IMR-90 (cell line): ENCODE results near the gene ELOVL2. TPM values are rescaled to one million over a fixed set of nuclear protein-coding genes. Genes with fewer than 3 reads are reported as not detected.

Experiments
- ATAC-seq: fragments of 200-7000 bp; cut with Tn5 transposase; 2 replicates; pipeline ENCODE4 v1.9.1; 2020; ENCODE audit warnings: low read depth, mild to moderate bottlenecking, moderate library complexity
- BruUV-seq: library from RNA; stranded (reverse); fragments of 400-500 nt; replicated peaks from 2 replicates; lab custom pipeline; 2021; lab: Mats Ljungman, UMichigan
- CTCF ChIA-PET: fragments of 300-600 bp; formaldehyde crosslinking; extraction: SDS; loops from one replicate; lab custom pipeline; 2021; ENCODE audit warnings: antibody characterized with exemption; lab: Yijun Ruan, JAX
- POLR2A ChIA-PET: fragments of 300-600 bp; sonication (Branson Sonifier 250); formaldehyde crosslinking; loops from one replicate; lab custom pipeline; 2022; ENCODE audit warnings: antibody characterized with exemption; ENCODE audit not compliant: unreplicated experiment; lab: Charles Lee
- DNase-seq: peaks from one replicate; pipeline ENCODE4 v3.0.0; 2013
- H2AFZ ChIP-seq: replicated peaks from 2 replicates; pipeline ENCODE3; 2013; ENCODE audit warnings: low read length, mild to moderate bottlenecking; ENCODE audit not compliant: poor library complexity
- H2AK5ac ChIP-seq: 2 replicates; pipeline ENCODE4 v1.6.1; 2013; ENCODE audit warnings: low read depth, low read length, inconsistent platforms
- H2AK9ac ChIP-seq: replicated peaks from 2 replicates; pipeline ENCODE3; 2013; ENCODE audit warnings: mild to moderate bottlenecking, low read depth, low read length, moderate library complexity; ENCODE audit not compliant: poor library complexity
- H2BK120ac ChIP-seq: 2 replicates; pipeline ENCODE4 v1.6.1; 2013; ENCODE audit warnings: low read depth, low read length, inconsistent platforms
- H2BK15ac ChIP-seq: 3 replicates; pipeline ENCODE4 v1.6.1; 2013; ENCODE audit warnings: low read depth, low read length, inconsistent platforms
- H2BK20ac ChIP-seq: 2 replicates; pipeline ENCODE4 v1.6.1; 2013; ENCODE audit warnings: low read depth, mild to moderate bottlenecking, inconsistent platforms, low read length, moderate library complexity
- H2BK5ac ChIP-seq: 2 replicates; pipeline ENCODE4 v1.6.1; 2013; ENCODE audit warnings: mild to moderate bottlenecking, low read depth, low read length, inconsistent platforms; ENCODE audit not compliant: poor library complexity, severe bottlenecking
- H3K14ac ChIP-seq: replicated peaks from 2 replicates; pipeline ENCODE4 v1.6.1; 2013; ENCODE audit warnings: low read depth, low read length, inconsistent platforms
- H3K18ac ChIP-seq: 2 replicates; pipeline ENCODE4 v1.6.1; 2013; ENCODE audit warnings: low read depth, low read length, control low read depth
- H3K23ac ChIP-seq: 2 replicates; pipeline ENCODE4 v1.6.1; 2013; ENCODE audit warnings: low read depth, low read length, inconsistent platforms
- H3K27ac ChIP-seq: 2 replicates; pipeline ENCODE4 v1.5.1; 2013; ENCODE audit warnings: mild to moderate bottlenecking, control low read depth, low read length; ENCODE audit not compliant: insufficient read depth
- H3K27me3 ChIP-seq: 2 replicates; pipeline ENCODE4 v1.6.1; 2013; ENCODE audit warnings: low read length; ENCODE audit not compliant: control insufficient read depth, insufficient read depth
- H3K36me3 ChIP-seq: 2 replicates; pipeline ENCODE4 v1.6.1; 2013; ENCODE audit warnings: low read length, mixed read lengths; ENCODE audit not compliant: control insufficient read depth, insufficient read depth
- H3K4ac ChIP-seq: 2 replicates; pipeline ENCODE4 v1.6.1; 2013; ENCODE audit warnings: low read depth, low read length, inconsistent platforms
- H3K4me1 ChIP-seq: 2 replicates; pipeline ENCODE4 v1.6.1; 2013; ENCODE audit warnings: low read length, mixed read lengths; ENCODE audit not compliant: control insufficient read depth, insufficient read depth
- H3K4me2 ChIP-seq: 2 replicates; pipeline ENCODE4 v1.6.1; 2013; ENCODE audit warnings: low read depth, mild to moderate bottlenecking, control low read depth, low read length, moderate library complexity
- H3K4me3 ChIP-seq: 2 replicates; pipeline ENCODE4 v1.5.1; 2013; ENCODE audit warnings: low read depth, mild to moderate bottlenecking, control low read depth, low read length, moderate library complexity; ENCODE audit not compliant: insufficient read depth
- H3K56ac ChIP-seq: 2 replicates; pipeline ENCODE4 v1.6.1; 2013; ENCODE audit warnings: low read length, inconsistent platforms; ENCODE audit not compliant: insufficient read depth; ENCODE audit errors: extremely low read depth
- H3K79me1 ChIP-seq, 2 experiments: 2 replicates each; pipeline ENCODE4 v1.6.1; 2013; ENCODE audit warnings: low read length in 2 of 2, inconsistent platforms in 1 of 2, low read depth in 1 of 2
- H3K9ac ChIP-seq: 2 replicates; pipeline ENCODE4 v1.6.1; 2013; ENCODE audit warnings: low read depth, low read length, control low read depth
- H3K9me1 ChIP-seq: 2 replicates; pipeline ENCODE4 v1.6.1; 2013; ENCODE audit warnings: low read length, inconsistent platforms; ENCODE audit not compliant: insufficient read depth
- H3K9me3 ChIP-seq: 2 replicates; pipeline ENCODE4 v1.6.1; 2013; ENCODE audit warnings: low read length; ENCODE audit not compliant: control insufficient read depth, insufficient read depth
- H4K20me1 ChIP-seq: 2 replicates; pipeline ENCODE4 v1.6.1; 2013; ENCODE audit warnings: low read length, inconsistent platforms; ENCODE audit not compliant: insufficient read depth
- H4K5ac ChIP-seq: 2 replicates; pipeline ENCODE4 v1.6.1; 2013; ENCODE audit warnings: mild to moderate bottlenecking, low read depth, low read length, control low read depth
- H4K8ac ChIP-seq, 2 experiments: 2 replicates each; pipeline ENCODE4 v1.6.1; 2013; ENCODE audit warnings: low read depth in 2 of 2, low read length in 2 of 2, control low read depth in 1 of 2, inconsistent platforms in 1 of 2
- H4K91ac ChIP-seq: 2 replicates; pipeline ENCODE4 v1.6.1; 2013; ENCODE audit warnings: low read depth, low read length, inconsistent platforms; ENCODE audit not compliant: insufficient read depth
- BHLHE40 ChIP-seq: fragments of 150-350 bp; IDR thresholded peaks from 2 replicates; pipeline ENCODE4 v1.6.1; 2016; ENCODE audit warnings: mild to moderate bottlenecking, low read depth, low read length
- CEBPB ChIP-seq: IDR thresholded peaks from 2 replicates; pipeline ENCODE4 v1.6.1; 2012; ENCODE audit warnings: low read depth, low read length, improper control_type of control experiment
- CHD1 ChIP-seq: IDR thresholded peaks from 2 replicates; pipeline ENCODE4 v1.6.1; 2012; ENCODE audit warnings: low read depth, low read length, improper control_type of control experiment
- ELK1 ChIP-seq: fragments of 150-350 bp; IDR thresholded peaks from 2 replicates; pipeline ENCODE4 v1.6.1; 2016; ENCODE audit warnings: low read depth, mild to moderate bottlenecking, low read length, moderate library complexity, borderline replicate concordance
- FOS ChIP-seq: fragments of 150-350 bp; IDR thresholded peaks from 2 replicates; pipeline ENCODE4 v1.6.1; 2016; ENCODE audit warnings: low read depth, low read length
- MAFK ChIP-seq: IDR thresholded peaks from 2 replicates; pipeline ENCODE4 v1.6.1; 2012; ENCODE audit warnings: low read depth, low read length, improper control_type of control experiment
- MAZ ChIP-seq: IDR thresholded peaks from 2 replicates; pipeline ENCODE4 v1.6.1; 2012; ENCODE audit warnings: low read depth, mild to moderate bottlenecking, low read length, improper control_type of control experiment, moderate library complexity, borderline replicate concordance
- MXI1 ChIP-seq: IDR thresholded peaks from 2 replicates; pipeline ENCODE4 v1.6.1; 2012; ENCODE audit warnings: low read depth, mild to moderate bottlenecking, low read length, moderate library complexity, borderline replicate concordance
- NFE2L2 ChIP-seq: fragments of 150-350 bp; IDR thresholded peaks from 2 replicates; pipeline ENCODE4 v1.6.1; 2016; ENCODE audit warnings: low read depth, mild to moderate bottlenecking, low read length
- POLR2A ChIP-seq: IDR thresholded peaks from 2 replicates; pipeline ENCODE4 v1.6.1; 2012; ENCODE audit warnings: mild to moderate bottlenecking, low read depth, low read length
- RAD21 ChIP-seq: IDR thresholded peaks from 2 replicates; pipeline ENCODE4 v1.6.1; 2012; ENCODE audit warnings: low read length, improper control_type of control experiment
- RCOR1 ChIP-seq: IDR thresholded peaks from 2 replicates; pipeline ENCODE4 v1.6.1; 2012; ENCODE audit warnings: mild to moderate bottlenecking, low read length, improper control_type of control experiment; ENCODE audit not compliant: insufficient replicate concordance
- RFX5 ChIP-seq: IDR thresholded peaks from 2 replicates; pipeline ENCODE4 v1.8.0; 2012; ENCODE audit warnings: low read depth, mild to moderate bottlenecking, low read length, moderate library complexity
- SMC3 ChIP-seq: fragments of 150-350 bp; IDR thresholded peaks from 2 replicates; pipeline ENCODE4 v1.6.1; 2016; ENCODE audit warnings: low read depth, mild to moderate bottlenecking, antibody characterized with exemption, low read length, moderate library complexity
- WGBS, 2 experiments: methylation state at CpG; one replicate each; pipeline versions ENCODE4 v1.1.5 to v1.1.7; 2013; ENCODE audit warnings: missing lambda C conversion rate in 2 of 2; ENCODE audit not compliant: insufficient read length in 1 of 2; ENCODE audit errors: extremely low coverage in 2 of 2; 5-methylcytosine and 5-hydroxymethylcytosine counted together
- dilution Hi-C: fragments of 300-500 bp; cut with HindIII; formaldehyde crosslinking; loops from one replicate; pipeline ENCODE4 v1.14.3; 2018; ENCODE audit warnings: low sequenced_read_pairs; ENCODE audit not compliant: unreplicated experiment
- in situ Hi-C: fragments of 300-500 bp; cut with MboI; formaldehyde crosslinking; loops from 3 replicates; pipeline ENCODE4 v1.14.3; 2019; ENCODE audit warnings: low sequenced_read_pairs, inconsistent platforms, mixed read lengths
- intact Hi-C: fragments of 100-400 bp; cut with micrococcal nuclease; formaldehyde crosslinking; loops from 2 replicates; pipeline ENCODE4 v1.10.0; 2022
- polyA plus RNA-seq, 3 experiments: library from polyadenylated mRNA; depleted of rRNA; stranded (reverse); fragments of >200 nt; gene quantifications; 2 replicates each; pipeline ENCODE4 v1.2.3, GENCODE V29; 2012; ENCODE audit warnings: low replicate concordance in 1 of 3
- total RNA-seq: library from RNA; depleted of rRNA; stranded (reverse); fragments of >200 nt; gene quantifications from 2 replicates; pipeline ENCODE4 v1.2.3, GENCODE V29; 2012
- TF ChIP-seq, protein P1 (sequence below): conservative IDR thresholded peaks from 2 replicates; pipeline ENCODE4 v1.5.1; 2012; ENCODE audit warnings: mild to moderate bottlenecking, low read depth, low read length, improper control_type of control experiment
- TF ChIP-seq, protein P2 (sequence below): fragments of 150-350 bp; IDR thresholded peaks from 2 replicates; pipeline ENCODE4 v1.6.1; 2017; ENCODE audit warnings: mild to moderate bottlenecking, antibody characterized with exemption, low read length, low read depth

ELOVL2 gene
- total and polyA plus RNA-seq, 2 of the 4 experiments (the other 2 are of a cell fraction): 6.3 to 7.9 TPM

DNA sequence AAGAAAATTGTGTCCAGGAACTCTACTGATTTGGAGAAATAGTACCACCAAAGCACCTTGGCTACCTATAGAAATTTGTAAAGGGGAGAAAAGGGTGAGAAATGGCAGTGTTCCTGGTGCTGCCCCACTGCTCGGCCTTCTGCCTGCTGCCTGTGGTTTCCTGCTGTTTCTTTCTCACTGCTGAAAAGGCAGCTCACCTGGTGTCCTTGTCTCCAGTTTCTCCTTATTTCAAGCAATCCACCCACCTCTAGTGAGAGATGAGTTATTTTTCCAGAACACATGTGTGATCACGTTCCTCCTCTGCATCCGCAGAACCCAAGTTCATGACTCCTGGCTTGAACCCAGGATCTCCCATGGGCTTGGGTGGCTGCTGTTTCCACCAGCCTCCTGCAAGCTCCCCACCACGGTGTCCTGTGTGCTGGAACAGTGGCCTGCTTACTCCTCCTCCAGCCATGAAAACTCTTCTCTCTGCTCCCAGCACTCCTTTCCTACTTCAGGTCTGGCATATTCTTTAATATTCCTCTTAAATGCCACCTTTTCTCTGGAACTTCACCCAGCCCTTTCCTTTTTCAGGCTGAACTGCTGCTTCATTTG, 48.9 kb downstream of the ELOVL2 start:
- Histone ChIP-seq H3K9me3 (no peaks in the 10 kb centered on the region), H3K27me3 (no peaks in the 10 kb centered on the region), H3K79me1 (no peaks in the 10 kb centered on the region), H3K18ac (no peak overlapping the region), H4K20me1 (no peaks in the 10 kb centered on the region), H3K4me3 (no peak overlapping the region), H2BK120ac (no peak overlapping the region), H2AFZ (no peak overlapping the region), H3K27ac (no peak overlapping the region), H3K56ac (no peak overlapping the region), H4K5ac (no peak overlapping the region), H3K23ac (no peak overlapping the region), H3K9me1 (peaks cover 6% of the 10 kb centered on the region), H3K4me1 (no peaks in the 10 kb centered on the region; the same call in 1 of the 2 replicates), H2AK9ac (no peak overlapping the region), H2BK5ac (no peak overlapping the region), H3K9ac (no peak overlapping the region), H3K36me3 (no peaks in the 10 kb centered on the region), H2BK15ac (no peak overlapping the region), H3K4me2 (no peak overlapping the region), H3K14ac (no peak overlapping the region), H4K8ac (no peak overlapping the region), H3K4ac (no peak overlapping the region), H4K91ac (no peak overlapping the region), H2BK20ac (no peak overlapping the region), H2AK5ac (no peak overlapping the region)
- ChIA-PET CTCF (interaction anchor here (0.6 kb wide), 1 partner anchor 64 kb away, joined by 5 read pairs; no protein-coding TSS in a partner anchor), POLR2A (no interaction called here)
- intact Hi-C loops (no loop called here), dilution Hi-C loops (no loop called here), in situ Hi-C loops (no loop called here)
- BruUV-seq: no TSS peak
- no peak for TF ChIP-seq MXI1
- TF ChIP-seq RAD21: no peak
- TF ChIP-seq FOS: no peak
- TF ChIP-seq ELK1: no peak
- TF ChIP-seq, protein P1, sequence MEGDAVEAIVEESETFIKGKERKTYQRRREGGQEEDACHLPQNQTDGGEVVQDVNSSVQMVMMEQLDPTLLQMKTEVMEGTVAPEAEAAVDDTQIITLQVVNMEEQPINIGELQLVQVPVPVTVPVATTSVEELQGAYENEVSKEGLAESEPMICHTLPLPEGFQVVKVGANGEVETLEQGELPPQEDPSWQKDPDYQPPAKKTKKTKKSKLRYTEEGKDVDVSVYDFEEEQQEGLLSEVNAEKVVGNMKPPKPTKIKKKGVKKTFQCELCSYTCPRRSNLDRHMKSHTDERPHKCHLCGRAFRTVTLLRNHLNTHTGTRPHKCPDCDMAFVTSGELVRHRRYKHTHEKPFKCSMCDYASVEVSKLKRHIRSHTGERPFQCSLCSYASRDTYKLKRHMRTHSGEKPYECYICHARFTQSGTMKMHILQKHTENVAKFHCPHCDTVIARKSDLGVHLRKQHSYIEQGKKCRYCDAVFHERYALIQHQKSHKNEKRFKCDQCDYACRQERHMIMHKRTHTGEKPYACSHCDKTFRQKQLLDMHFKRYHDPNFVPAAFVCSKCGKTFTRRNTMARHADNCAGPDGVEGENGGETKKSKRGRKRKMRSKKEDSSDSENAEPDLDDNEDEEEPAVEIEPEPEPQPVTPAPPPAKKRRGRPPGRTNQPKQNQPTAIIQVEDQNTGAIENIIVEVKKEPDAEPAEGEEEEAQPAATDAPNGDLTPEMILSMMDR: no peak
- no peak for TF ChIP-seq CEBPB
- TF ChIP-seq MAZ: no peak
- no peak for TF ChIP-seq BHLHE40
- TF ChIP-seq POLR2A: no peak
- TF ChIP-seq RFX5: no peak
- no peak for TF ChIP-seq CHD1
- TF ChIP-seq, protein P2, sequence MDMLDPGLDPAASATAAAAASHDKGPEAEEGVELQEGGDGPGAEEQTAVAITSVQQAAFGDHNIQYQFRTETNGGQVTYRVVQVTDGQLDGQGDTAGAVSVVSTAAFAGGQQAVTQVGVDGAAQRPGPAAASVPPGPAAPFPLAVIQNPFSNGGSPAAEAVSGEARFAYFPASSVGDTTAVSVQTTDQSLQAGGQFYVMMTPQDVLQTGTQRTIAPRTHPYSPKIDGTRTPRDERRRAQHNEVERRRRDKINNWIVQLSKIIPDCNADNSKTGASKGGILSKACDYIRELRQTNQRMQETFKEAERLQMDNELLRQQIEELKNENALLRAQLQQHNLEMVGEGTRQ: no peak
- no peak for TF ChIP-seq NFE2L2
- no peak for TF ChIP-seq RCOR1
- no peak for TF ChIP-seq MAFK
- no peak for TF ChIP-seq SMC3
- DNase-seq: no peak
- WGBS, 2 experiments: 80% methylated on average over 2 of the region's 4 CpGs; no CpG with 5 or more reads in 1 of the 2 experiments
- no peak for ATAC-seq
